Measurements from ENCODE around the gene SH2D2A. TPM values are rescaled to one million over a fixed set of nuclear protein-coding genes. Genes with fewer than 3 reads are reported as not detected.

Gene SH2D2A
- total and polyA plus RNA-seq, 2 experiments from 2014 or later: 0.43 TPM; not detected in 1

- no peak overlapping the region for H3K9ac ChIP-seq
- no peaks in the 10 kb centered on the region for H3K4me1 ChIP-seq (ENCODE audit: insufficient read depth)
- 41 to 47% methylated on average over 14 of the region's 14 CpGs for WGBS, 2 experiments (ENCODE audit: low coverage in 1 of 2, low lambda C conversion rate in 2 of 2, missing lambda C conversion rate in 2 of 2)
- no peaks in the 10 kb centered on the region for H3K79me2 ChIP-seq (ENCODE audit: insufficient read depth)
- no peak overlapping the region for H2AFZ ChIP-seq
- H4K20me1 ChIP-seq (ENCODE audit: insufficient read depth): no peaks in the 10 kb centered on the region
- in situ Hi-C loops (cut with MboI): no loop called here
- H3K27ac ChIP-seq: no peak overlapping the region
- H3K9me2 ChIP-seq (ENCODE audit: insufficient read depth): no peaks in the 10 kb centered on the region
- no peak overlapping the region for H3K4me3 ChIP-seq
- no peaks in the 10 kb centered on the region for H3F3A ChIP-seq (ENCODE audit: insufficient read depth)
- no peak for DNase-seq
- H3K9me3 ChIP-seq (ENCODE audit: low read depth): no peaks in the 10 kb centered on the region
- TF ChIP-seq EZH2 (IDR thresholded peaks at IDR 0.05; ENCODE audit: insufficient read depth, poor library complexity, severe bottlenecking) (no peak), EZH2phosphoT487 (IDR thresholded peaks at IDR 0.05; ENCODE audit: insufficient read depth, low read depth) (no peak)
- no peaks in the 10 kb centered on the region for H3K36me3 ChIP-seq (ENCODE audit: low read depth)
- peaks cover 32% of the 10 kb centered on the region for H3K27me3 ChIP-seq (replicated peaks; ENCODE audit: insufficient read depth)
- no peak overlapping the region for H3K4me2 ChIP-seq (ENCODE audit: unreplicated experiment)
Measured at GRCh38 chr1:156840898-156841279, 24.2 kb upstream of the SH2D2A start.

DNA sequence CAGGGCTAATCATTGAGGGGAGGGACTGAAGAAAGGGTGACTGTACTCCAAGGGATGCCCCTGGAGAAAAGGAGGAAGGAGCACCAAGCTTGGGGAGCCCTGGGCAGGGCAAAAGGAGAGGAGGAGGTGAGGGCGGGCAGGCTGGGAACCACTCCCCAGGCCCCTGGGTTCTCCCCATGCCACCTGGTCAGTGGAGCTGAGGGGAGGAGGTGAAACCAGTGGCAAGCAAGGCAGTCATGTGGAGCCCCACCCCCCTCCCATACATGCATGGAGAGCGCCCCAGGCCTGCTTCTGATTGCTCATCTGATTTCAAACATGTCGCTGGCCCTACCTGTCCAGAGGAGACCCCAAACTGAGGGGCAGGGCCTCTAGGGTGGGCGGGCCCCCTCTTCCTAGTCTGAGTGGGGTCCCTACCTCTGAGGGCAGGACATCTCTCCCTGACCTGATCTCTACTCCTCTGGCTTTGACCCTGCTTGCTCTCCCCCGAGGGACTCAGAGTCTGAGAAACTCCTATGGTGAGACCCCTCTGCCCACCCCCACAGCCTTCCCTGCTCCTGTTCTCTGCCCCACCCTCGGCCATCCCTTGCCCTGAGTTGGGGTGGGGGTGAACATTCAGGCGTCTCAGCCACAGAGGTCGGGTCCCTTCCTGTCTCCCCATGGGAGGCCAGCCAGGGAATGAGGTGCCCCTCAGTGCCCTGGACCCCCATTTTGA, 23.7 kb upstream of the SH2D2A start:
- Histone ChIP-seq H4K20me1 (ENCODE audit: insufficient read depth) (no peaks in the 10 kb centered on the region), H3K27ac (no peak overlapping the region), H3K27me3 (replicated peaks; ENCODE audit: insufficient read depth) (peaks cover 32% of the 10 kb centered on the region), H3K9me3 (ENCODE audit: low read depth) (no peaks in the 10 kb centered on the region), H3K36me3 (ENCODE audit: low read depth) (no peaks in the 10 kb centered on the region), H2AFZ (no peak overlapping the region), H3K9ac (no peak overlapping the region), H3K4me2 (ENCODE audit: unreplicated experiment) (no peak overlapping the region), H3F3A (ENCODE audit: insufficient read depth) (no peaks in the 10 kb centered on the region), H3K9me2 (ENCODE audit: insufficient read depth) (no peaks in the 10 kb centered on the region), H3K4me3 (no peak overlapping the region), H3K79me2 (ENCODE audit: insufficient read depth) (no peaks in the 10 kb centered on the region), H3K4me1 (ENCODE audit: insufficient read depth) (no peaks in the 10 kb centered on the region)
- in situ Hi-C loops (cut with MboI): no loop called here
- 31 to 34% methylated on average over 3 to 8 of the region's 8 CpGs for WGBS, 2 experiments (ENCODE audit: low coverage in 1 of 2, low lambda C conversion rate in 2 of 2, missing lambda C conversion rate in 2 of 2)
- DNase-seq: no peak
- TF ChIP-seq EZH2 (IDR thresholded peaks at IDR 0.05; ENCODE audit: insufficient read depth, poor library complexity, severe bottlenecking): no peak

DNA sequence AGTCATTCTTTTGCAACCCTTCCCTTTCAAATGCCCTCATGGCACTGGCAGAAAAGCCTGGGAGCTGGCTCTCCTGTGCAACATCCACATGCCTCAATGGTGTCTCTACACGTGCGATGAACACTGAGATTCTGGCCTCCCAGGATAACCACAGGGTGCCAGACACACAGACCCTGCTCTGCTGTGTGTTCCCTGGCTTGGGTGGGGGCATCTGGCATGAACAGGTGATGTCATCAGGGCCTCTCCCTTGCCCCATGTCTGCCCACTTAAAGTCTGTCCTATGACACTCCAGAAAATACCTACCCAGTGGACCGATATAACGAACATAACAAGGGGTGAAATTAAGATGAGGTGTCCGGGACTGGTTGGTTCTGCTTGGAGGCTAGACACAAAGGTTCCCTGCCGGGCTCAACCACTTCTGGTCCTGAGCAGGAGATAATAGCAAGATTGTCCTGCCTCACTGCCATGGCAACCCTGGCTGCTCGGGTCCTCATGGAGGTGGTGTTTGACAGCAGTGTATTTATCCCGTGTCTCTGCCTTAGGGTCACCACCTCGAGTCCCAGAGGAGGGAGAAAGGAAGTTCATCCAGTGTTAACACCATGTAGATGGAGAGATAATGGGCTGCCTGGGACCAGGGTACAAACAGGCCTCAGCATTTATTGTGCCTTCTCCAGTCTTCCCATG, 22.9 kb upstream of the SH2D2A start:
- Histone ChIP-seq H3F3A (ENCODE audit: insufficient read depth) (no peaks in the 10 kb centered on the region), H3K27me3 (replicated peaks; ENCODE audit: insufficient read depth) (peaks cover 24% of the 10 kb centered on the region), H3K9me2 (ENCODE audit: insufficient read depth) (no peaks in the 10 kb centered on the region), H3K79me2 (ENCODE audit: insufficient read depth) (no peaks in the 10 kb centered on the region), H3K27ac (no peak overlapping the region), H3K4me1 (ENCODE audit: insufficient read depth) (no peaks in the 10 kb centered on the region), H3K4me3 (no peak overlapping the region), H3K9me3 (ENCODE audit: low read depth) (no peaks in the 10 kb centered on the region), H3K36me3 (ENCODE audit: low read depth) (no peaks in the 10 kb centered on the region), H2AFZ (no peak overlapping the region), H4K20me1 (ENCODE audit: insufficient read depth) (no peaks in the 10 kb centered on the region), H3K4me2 (ENCODE audit: unreplicated experiment) (no peak overlapping the region), H3K9ac (no peak overlapping the region)
- DNase-seq: no peak
- WGBS, 2 experiments (ENCODE audit: low coverage in 1 of 2, low lambda C conversion rate in 2 of 2, missing lambda C conversion rate in 2 of 2): 18 to 24% methylated on average over 9 of the region's 9 CpGs
- TF ChIP-seq EZH2phosphoT487 (IDR thresholded peaks at IDR 0.05; ENCODE audit: insufficient read depth, low read depth) (no peak), EZH2 (IDR thresholded peaks at IDR 0.05; ENCODE audit: insufficient read depth, poor library complexity, severe bottlenecking) (no peak)
- in situ Hi-C loops (cut with MboI): no loop called here

DNA sequence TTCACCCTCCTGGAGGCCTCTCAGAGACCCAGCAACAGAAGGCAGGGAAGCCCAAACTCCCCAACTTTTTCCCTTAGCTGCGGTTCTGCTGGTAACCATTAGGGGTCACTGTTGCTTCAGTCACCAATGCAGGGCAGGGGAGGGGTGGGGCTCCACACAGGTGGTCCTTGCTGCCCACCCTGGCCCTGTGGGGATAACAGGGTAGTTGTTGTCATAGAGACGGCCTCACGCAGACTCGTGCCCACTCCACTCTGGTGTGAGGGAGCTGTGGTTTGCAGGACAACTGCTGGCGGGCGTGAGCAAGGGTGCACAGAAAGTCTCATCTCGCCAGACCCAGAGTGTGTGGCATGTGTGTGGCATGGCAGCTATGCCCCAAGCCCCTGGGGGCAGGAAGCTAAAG, 22.3 kb upstream of the SH2D2A start:
- WGBS, 2 experiments (ENCODE audit: low coverage in 1 of 2, low lambda C conversion rate in 2 of 2, missing lambda C conversion rate in 2 of 2): 18 to 19% methylated on average over 7 of the region's 7 CpGs
- H4K20me1 ChIP-seq (ENCODE audit: insufficient read depth): no peaks in the 10 kb centered on the region
- H3K9me2 ChIP-seq (ENCODE audit: insufficient read depth): no peaks in the 10 kb centered on the region
- no peak overlapping the region for H3K4me2 ChIP-seq (ENCODE audit: unreplicated experiment)
- no peaks in the 10 kb centered on the region for H3K9me3 ChIP-seq (ENCODE audit: low read depth)
- no peak overlapping the region for H3K9ac ChIP-seq
- no peak for TF ChIP-seq EZH2phosphoT487 (IDR thresholded peaks at IDR 0.05; ENCODE audit: insufficient read depth, low read depth)
- H3F3A ChIP-seq (ENCODE audit: insufficient read depth): no peaks in the 10 kb centered on the region
- no peak overlapping the region for H2AFZ ChIP-seq
- H3K79me2 ChIP-seq (ENCODE audit: insufficient read depth): no peaks in the 10 kb centered on the region
- in situ Hi-C loops (cut with MboI): no loop called here
- H3K36me3 ChIP-seq (ENCODE audit: low read depth): no peaks in the 10 kb centered on the region
- H3K27me3 ChIP-seq (replicated peaks; ENCODE audit: insufficient read depth): peaks cover 18% of the 10 kb centered on the region; the same call in 1 of the 2 replicates
- peak; percentile 34 for DNase-seq
- no peak overlapping the region for H3K4me3 ChIP-seq
- no peaks in the 10 kb centered on the region for H3K4me1 ChIP-seq (ENCODE audit: insufficient read depth)
- H3K27ac ChIP-seq: no peak overlapping the region
